HG03469 (cell line): Measurements from ENCODE around the gene PIEZO1.

ENCODE experiments used
- ATAC-seq: cut with Tn5 transposase; IDR thresholded peaks from one replicate; pipeline ENCODE4 v1.9.1; 2021; ENCODE audit warnings: mild to moderate bottlenecking, moderate library complexity, moderate number of reproducible peaks; ENCODE audit not compliant: unreplicated experiment

PIEZO1 gene

DNA sequence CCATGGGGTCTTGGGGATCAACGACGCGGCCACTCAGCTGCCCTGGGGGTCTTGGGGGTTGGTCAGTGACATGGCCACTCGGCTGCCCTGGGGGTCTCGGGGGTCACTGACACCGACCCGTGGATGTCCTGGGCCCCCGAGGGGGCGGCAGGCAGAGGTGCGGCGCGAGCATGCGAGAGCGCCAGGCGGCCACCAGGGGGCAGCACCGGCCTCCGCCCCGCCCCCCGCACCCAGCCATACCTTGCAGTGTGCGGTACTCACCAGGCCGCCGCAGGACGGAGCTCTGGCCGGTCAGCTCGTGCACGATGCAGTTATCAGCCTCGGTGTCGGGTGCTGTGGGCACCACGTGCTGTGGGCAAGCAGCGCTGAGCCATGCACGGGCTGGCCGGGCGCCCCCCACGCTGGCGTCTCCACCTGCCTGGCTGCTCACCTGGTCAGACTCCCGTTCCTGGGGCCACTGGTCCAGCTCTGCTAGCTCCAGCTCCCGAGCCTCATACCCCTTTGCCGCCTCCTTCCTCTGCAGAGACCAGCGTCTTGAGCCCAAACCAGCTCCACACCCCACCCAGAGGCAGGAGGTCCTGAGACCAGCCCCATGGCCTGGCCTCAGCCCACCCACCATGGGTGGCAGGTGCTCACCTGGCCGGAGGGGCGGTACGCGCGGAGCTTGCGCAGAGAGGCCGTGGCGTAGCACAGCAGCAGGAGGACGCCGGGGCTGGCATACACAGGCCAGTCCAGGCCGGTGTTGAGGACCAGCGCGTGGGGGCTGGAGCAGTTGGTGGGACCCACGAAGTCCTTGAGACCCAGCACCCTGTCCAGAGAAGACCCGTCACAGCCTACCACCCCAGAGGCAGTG, 47.5 kb downstream of the PIEZO1 start:
- ATAC-seq = no peak

- no peak for ATAC-seq
These were observed 48.5 kb downstream of the PIEZO1 start for GRCh38 chr16:88736496-88736895.

DNA sequence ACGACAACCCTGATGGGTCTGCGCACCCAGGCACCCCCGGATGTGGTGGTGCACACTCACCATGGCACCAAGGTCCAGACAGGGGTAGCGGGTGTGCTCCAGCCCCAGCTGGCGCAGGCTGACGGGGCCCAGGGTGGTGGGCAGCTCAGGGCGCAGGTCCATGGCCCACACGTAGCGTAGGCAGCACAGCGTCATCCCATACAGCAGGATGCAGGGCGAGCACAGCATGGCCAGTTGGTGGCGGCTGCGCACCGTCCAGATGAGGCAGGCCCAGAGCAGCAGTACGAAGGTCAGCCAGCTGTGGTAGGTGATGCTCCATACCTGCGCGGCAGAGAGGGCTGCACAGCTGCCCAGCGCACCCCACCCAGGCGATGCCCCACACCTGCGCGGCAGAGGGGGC, 48.9 kb downstream of the PIEZO1 start:
- no peak for ATAC-seq

- no peak for ATAC-seq
These were observed 49.4 kb downstream of the PIEZO1 start for GRCh38 chr16:88735616-88736015.

- no peak for ATAC-seq
These were observed 49.9 kb downstream of the PIEZO1 start for GRCh38 chr16:88735121-88735520.

DNA sequence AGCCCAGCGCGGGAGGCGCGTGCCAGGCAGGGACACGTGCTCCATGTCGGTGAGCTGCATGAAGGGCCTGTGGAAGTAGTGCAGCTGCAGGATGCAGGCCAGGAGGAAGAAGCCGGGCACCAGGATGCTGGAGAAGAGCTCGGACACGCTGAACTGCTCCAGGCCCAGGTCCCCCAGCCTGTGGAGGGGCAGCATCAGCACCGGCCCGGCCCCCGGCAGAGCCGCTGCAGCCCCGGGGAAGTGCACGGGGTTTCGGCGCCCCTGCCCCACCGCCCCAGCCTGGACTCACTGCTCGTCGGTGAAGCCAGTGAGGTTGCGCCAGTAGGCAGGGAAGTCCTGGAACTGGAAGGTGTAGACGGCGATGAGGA, 50.7 kb downstream of the PIEZO1 start:
- no peak for ATAC-seq

DNA sequence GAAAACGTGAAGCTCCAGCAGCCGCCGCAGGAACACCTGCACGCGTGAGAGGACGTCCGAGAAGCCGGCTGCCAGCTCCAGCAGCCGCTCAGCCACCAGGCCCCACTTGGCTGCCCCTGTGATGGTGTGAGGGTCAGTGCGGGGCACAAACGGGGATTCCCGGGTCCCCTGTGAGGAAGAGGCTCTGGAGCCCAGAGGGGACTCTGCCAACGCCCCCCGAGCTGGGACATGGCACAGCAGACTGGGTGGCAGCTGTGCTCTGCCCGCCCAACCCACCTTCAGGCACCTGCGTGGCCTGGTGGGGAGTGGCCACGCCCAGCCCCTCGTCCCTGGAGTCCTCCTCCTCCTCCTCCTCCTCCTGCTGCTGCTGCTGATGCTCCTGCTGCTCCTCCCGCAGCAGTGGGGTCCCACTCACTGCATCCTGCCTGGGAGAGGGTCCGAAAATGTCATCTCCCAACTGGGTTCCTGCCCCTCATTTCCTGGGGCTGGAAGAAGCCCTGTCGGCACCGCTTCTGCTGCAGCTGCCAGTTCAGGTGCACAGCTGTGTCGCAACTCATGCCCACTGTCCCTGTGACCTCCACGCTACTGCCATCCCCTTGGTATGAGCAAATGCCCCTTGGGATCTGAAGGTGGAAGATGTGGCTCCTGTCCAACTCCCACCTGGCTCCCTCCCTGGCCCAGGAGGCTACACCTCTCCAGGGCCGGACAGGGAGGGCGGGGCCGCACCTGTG, 51.2 kb downstream of the PIEZO1 start:
- no peak for ATAC-seq

DNA sequence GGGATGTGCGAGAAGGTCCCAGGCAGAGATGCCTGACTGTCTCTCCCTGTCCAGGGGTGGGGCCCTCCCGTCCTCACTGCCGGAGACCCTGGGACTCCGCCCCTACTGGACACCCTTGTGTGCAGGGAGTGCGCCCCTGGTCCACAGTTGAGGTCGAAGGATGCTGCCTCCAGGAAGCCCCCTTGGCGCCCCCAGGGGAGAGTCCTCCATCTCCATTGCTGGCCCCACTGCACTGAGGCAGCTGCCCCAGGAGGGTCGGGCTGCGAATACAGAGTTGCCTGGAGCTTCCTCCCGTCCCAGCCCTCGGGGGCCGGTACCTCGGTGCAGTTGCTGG, 52.1 kb downstream of the PIEZO1 start:
- ATAC-seq = no peak

- ATAC-seq = no peak
These were observed 52.7 kb downstream of the PIEZO1 start for GRCh38 chr16:88732172-88732960.

DNA sequence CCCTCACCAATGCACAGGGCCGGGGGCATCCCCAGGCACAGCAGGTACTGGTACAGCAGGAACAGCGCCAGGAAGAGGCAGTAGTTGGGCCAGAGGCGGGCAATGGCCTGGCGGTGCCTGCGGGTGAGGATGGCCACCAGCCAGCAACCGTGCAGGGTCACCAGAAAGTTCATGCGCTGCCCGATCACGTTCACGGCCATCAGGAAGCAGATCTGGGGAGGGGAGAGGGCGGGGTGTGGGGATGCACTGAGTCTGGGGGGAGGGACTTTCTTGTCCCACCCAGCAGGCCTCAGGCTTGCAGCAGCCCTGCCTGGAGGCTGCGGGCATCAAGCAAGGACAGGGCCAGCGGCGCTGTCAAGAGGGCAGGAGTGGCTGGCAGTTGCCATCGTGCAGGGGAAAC, 53.3 kb downstream of the PIEZO1 start:
- no peak for ATAC-seq

- no peak for ATAC-seq
These were observed 54.1 kb downstream of the PIEZO1 start for GRCh38 chr16:88730632-88731607.

GRCh38 chr16:88727871-88728270, 57.1 kb downstream of the PIEZO1 start:
- no peak for ATAC-seq

DNA sequence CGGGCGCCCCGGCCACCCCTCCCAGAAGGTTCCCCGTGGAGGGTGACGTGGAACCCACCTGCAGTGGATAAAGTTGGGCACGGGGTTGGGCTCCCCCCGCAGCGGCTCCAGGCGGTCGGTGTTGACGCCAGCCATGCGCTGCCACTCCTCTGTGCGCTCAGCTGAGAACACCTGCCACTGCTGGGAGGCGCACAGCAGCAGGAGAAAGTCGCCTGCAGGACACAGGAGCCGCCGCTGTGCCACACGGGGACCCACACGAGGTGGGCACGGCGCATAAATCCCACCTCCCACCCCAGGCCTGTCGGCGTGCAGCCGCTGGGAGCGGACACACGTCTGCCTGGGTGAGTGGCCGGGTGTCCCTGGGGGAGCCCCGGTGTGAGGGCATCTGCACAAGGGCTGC, 58.0 kb downstream of the PIEZO1 start:
- no peak for ATAC-seq

DNA sequence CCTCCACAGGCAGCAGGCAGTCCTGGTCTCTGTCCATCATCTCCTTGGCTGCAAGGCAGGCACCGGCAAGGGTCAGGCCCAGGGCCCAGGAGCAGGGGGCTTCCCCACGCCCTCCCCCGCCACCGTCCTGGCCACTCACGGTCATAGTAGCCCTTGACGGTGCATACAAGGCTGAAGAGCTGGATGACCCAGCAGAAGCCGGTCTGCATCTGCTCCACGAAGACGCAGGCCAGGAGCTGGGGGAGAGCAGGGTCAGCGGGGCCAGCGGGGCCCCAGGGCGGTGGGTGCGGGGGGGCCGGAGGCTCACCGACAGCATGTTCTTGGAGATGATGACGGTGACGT, 58.6 kb downstream of the PIEZO1 start:
- no peak for ATAC-seq

DNA sequence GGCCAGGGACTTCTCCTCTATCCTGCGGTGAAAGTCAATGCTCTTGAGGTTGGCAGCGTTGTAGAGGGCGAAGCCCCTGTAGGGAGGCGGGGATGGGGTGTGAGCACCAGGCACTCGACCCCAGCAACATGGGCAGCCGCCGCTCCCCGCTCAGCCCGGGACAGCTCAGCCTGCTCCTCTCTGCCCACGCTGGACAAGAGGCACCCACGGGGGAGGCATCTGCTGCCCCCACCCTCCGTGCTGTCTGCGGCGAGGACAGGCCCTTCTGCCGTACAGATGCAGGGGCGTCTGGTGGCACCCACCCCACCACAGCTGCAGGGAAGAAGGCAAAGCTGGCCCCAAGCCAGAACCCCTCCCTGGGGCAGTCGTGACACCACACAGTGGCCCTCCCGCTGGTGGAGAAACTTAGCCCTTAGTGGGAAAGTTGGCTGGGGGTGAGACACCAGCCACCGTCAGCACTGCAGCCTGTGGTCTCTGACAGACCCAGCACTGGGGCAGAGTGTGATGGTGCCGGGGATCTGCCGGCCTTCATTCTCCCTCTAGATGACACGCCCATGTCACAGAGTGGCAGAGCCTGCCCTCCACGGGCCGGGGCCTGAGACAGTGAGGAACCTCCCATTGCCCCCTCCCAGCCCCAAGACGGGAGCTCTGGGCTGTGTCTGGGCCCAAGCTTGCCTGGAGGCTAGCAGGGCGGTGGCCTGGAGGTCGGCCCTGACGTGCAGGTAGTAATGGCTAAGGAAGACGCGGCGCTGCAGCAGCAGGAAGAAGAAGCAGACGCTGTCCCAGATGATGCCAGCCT, 59.2 kb downstream of the PIEZO1 start:
- ATAC-seq = no peak

DNA sequence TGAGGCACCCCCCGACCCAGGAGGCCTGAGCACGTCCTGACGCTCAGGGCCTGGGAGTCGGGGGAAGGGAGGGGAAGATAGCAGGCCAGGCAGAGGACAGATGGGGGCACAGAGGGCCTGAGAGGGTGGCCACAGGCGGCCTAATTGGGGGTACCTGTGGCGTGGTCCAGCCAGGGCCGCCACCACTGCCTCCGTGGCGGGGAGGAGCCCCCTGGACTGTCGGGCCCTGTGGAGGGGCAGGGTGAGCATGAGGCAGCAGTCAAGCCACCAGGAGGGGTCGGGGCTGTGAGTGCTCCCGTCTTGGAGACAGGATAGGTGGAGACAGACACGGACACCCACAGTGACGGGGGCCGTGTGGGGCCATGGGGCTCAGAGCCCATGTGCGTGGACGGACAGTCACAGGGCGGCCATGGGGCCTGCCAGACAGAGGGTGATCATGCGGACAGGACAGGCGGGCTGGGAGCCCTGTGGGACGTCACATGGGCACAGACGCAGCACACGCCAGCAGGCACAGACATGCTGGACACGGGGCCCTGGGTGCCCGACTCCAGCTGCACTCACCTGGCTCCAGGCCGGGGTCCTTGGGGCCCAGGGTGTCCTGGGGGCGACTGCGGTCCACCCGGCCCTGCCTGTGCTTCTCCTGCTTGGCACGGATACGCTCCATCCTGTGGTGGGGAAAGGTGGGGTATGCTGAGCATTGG, 60.0 kb downstream of the PIEZO1 start:
- no peak for ATAC-seq

DNA sequence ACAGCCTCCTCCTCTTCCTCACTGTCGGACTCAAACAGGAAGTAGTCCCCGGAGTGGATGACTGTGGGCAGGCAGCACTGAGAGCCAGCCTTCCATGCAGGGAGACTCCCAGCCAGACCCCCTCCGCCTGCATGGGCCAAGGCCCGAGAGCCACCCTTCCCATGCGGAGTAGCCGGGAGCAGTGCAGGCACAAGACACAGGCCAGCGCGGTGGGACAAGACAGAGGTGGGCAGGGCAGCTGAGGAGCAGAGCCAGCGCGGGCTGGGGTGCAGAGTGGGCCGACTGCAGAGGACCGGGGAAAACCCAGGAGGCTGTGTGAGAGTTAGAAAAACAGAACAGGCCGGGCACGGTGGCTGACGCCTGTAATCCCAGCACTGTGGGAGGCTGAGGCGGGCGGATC, 61.1 kb downstream of the PIEZO1 start:
- no peak for ATAC-seq

GRCh38 chr16:88723507-88723887, 61.5 kb downstream of the PIEZO1 start:
- ATAC-seq = no peak

- ATAC-seq = no peak
These were observed 62.1 kb downstream of the PIEZO1 start for GRCh38 chr16:88722784-88723506.
